Measurements from ENCODE around the gene SATB1. TPM values are rescaled to one million over a fixed set of nuclear protein-coding genes. Genes with fewer than 3 reads are reported as not detected.

SATB1 gene
- total RNA-seq, 1 experiment from 2014 or later = 28.7 TPM

- no peaks in the 10 kb centered on the region for H3F3A ChIP-seq (ENCODE audit: insufficient read depth, low read depth)
- H3K4me2 ChIP-seq = no peak overlapping the region
- H3K27me3 ChIP-seq (ENCODE audit: insufficient read depth, low read depth) = no peaks in the 10 kb centered on the region
- no peaks in the 10 kb centered on the region for H3K4me1 ChIP-seq (replicated peaks; ENCODE audit: insufficient read depth)
- POLR2A ChIA-PET (ENCODE audit: unreplicated experiment) = no interaction called here
- H3K4me3 ChIP-seq = no peak overlapping the region
- H4K20me1 ChIP-seq (ENCODE audit: insufficient read depth) = no peaks in the 10 kb centered on the region
- no peak overlapping the region for H2AFZ ChIP-seq
- no peaks in the 10 kb centered on the region for H3K36me3 ChIP-seq (ENCODE audit: low read depth)
- H3K27ac ChIP-seq = no peak overlapping the region
- H3K9me3 ChIP-seq (ENCODE audit: insufficient read depth, low read depth) = no peaks in the 10 kb centered on the region
- H3K9me2 ChIP-seq (ENCODE audit: insufficient read depth) = no peaks in the 10 kb centered on the region
- no TSS peak for BruUV-seq (replicated peaks)
- no peak for DNase-seq
- intact Hi-C loops (cut with micrococcal nuclease; ENCODE audit: unreplicated experiment) = no loop called here
- TF ChIP-seq CTCF (conservative IDR thresholded peaks at IDR 0.05) (no peak), EZH2 (IDR thresholded peaks at IDR 0.05; ENCODE audit: low read depth) (no peak)
- CTCF ChIA-PET = no interaction called here
- no peaks in the 10 kb centered on the region for H3K79me2 ChIP-seq (ENCODE audit: low read depth)
Measured at GRCh38 chr3:18405141-18405540, 20.0 kb downstream of the SATB1 start.

GRCh38 chr3:18403061-18403460, 22.1 kb downstream of the SATB1 start:
- BruUV-seq (replicated peaks) = no TSS peak
- ChIA-PET POLR2A (ENCODE audit: unreplicated experiment) (no interaction called here), CTCF (no interaction called here)
- no peak overlapping the region for H3K4me3 ChIP-seq
- H3K4me1 ChIP-seq (replicated peaks; ENCODE audit: insufficient read depth) = no peaks in the 10 kb centered on the region
- H3K9me2 ChIP-seq (ENCODE audit: insufficient read depth) = no peaks in the 10 kb centered on the region
- H3F3A ChIP-seq (ENCODE audit: insufficient read depth, low read depth) = no peaks in the 10 kb centered on the region
- H2AFZ ChIP-seq = no peak overlapping the region
- DNase-seq = no peak
- no peak overlapping the region for H3K4me2 ChIP-seq
- no peaks in the 10 kb centered on the region for H3K9me3 ChIP-seq (ENCODE audit: insufficient read depth, low read depth)
- H3K79me2 ChIP-seq (ENCODE audit: low read depth) = no peaks in the 10 kb centered on the region
- H3K36me3 ChIP-seq (ENCODE audit: low read depth) = no peaks in the 10 kb centered on the region
- H4K20me1 ChIP-seq (ENCODE audit: insufficient read depth) = no peaks in the 10 kb centered on the region
- no peak overlapping the region for H3K27ac ChIP-seq
- intact Hi-C loops (cut with micrococcal nuclease; ENCODE audit: unreplicated experiment) = no loop called here
- TF ChIP-seq EZH2 (IDR thresholded peaks at IDR 0.05; ENCODE audit: low read depth) = no peak
- TF ChIP-seq CTCF (conservative IDR thresholded peaks at IDR 0.05) = no peak
- H3K27me3 ChIP-seq (ENCODE audit: insufficient read depth, low read depth) = no peaks in the 10 kb centered on the region

GRCh38 chr3:18402239-18402799, 22.8 kb downstream of the SATB1 start:
- H4K20me1 ChIP-seq (ENCODE audit: insufficient read depth) = no peaks in the 10 kb centered on the region
- no peak overlapping the region for H2AFZ ChIP-seq
- ChIA-PET POLR2A (ENCODE audit: unreplicated experiment) (interaction anchor here (0.5 kb wide), 1 partner anchor 1903 kb away, joined by 7 read pairs; no protein-coding TSS in a partner anchor), CTCF (no interaction called here)
- H3K9me3 ChIP-seq (ENCODE audit: insufficient read depth, low read depth) = no peaks in the 10 kb centered on the region
- no peak overlapping the region for H3K4me3 ChIP-seq
- H3K9me2 ChIP-seq (ENCODE audit: insufficient read depth) = no peaks in the 10 kb centered on the region
- H3K79me2 ChIP-seq (ENCODE audit: low read depth) = no peaks in the 10 kb centered on the region
- BruUV-seq (replicated peaks) = no TSS peak
- H3K27ac ChIP-seq = no peak overlapping the region
- no peaks in the 10 kb centered on the region for H3K4me1 ChIP-seq (replicated peaks; ENCODE audit: insufficient read depth)
- H3K36me3 ChIP-seq (ENCODE audit: low read depth) = no peaks in the 10 kb centered on the region
- no peaks in the 10 kb centered on the region for H3F3A ChIP-seq (ENCODE audit: insufficient read depth, low read depth)
- no peaks in the 10 kb centered on the region for H3K27me3 ChIP-seq (ENCODE audit: insufficient read depth, low read depth)
- no peak overlapping the region for H3K4me2 ChIP-seq
- TF ChIP-seq CTCF (conservative IDR thresholded peaks at IDR 0.05) (no peak), EZH2 (IDR thresholded peaks at IDR 0.05; ENCODE audit: low read depth) (no peak)
- intact Hi-C loops (cut with micrococcal nuclease; ENCODE audit: unreplicated experiment) = no loop called here
- no peak for DNase-seq

All from PC-9 (cell line).